GM19240 (cell line): ENCODE data around the gene CDYL2.
"Not testable (repeated sequence)": the region's sequence is repeated elsewhere in the genome, so short reads cannot be mapped to it uniquely, and the experiment has no call there.

ENCODE experiments used
- DNase-seq: peaks from one replicate; pipeline ENCODE4 v3.0.0; 2011; ENCODE audit warnings: low spot score; ENCODE audit not compliant: insufficient read length

CDYL2 gene

GRCh38 chr16:80809366-80809765 lies 5.0 kb upstream of the CDYL2 start:
- no peak for DNase-seq

GRCh38 chr16:80807906-80808305 lies 3.5 kb upstream of the CDYL2 start:
- DNase-seq = no peak

- no peak for DNase-seq
These were observed 2.5 kb upstream of the CDYL2 start for GRCh38 chr16:80806927-80807340.

- no peak for DNase-seq
These were observed 1.9 kb upstream of the CDYL2 start for GRCh38 chr16:80806289-80806688.

- DNase-seq = peak; percentile 15
These were observed 307 bp downstream of the CDYL2 start for GRCh38 chr16:80804056-80804525.

- peak; percentile 45 for DNase-seq
These were observed 901 bp downstream of the CDYL2 start for GRCh38 chr16:80803339-80804055.

- DNase-seq = no peak
These were observed 1.5 kb downstream of the CDYL2 start for GRCh38 chr16:80802902-80803301.

- no peak for DNase-seq
These were observed 2.3 kb downstream of the CDYL2 start for GRCh38 chr16:80802138-80802537.

- no peak for DNase-seq
These were observed 10.3 kb downstream of the CDYL2 start for GRCh38 chr16:80794071-80794470.

- DNase-seq = no peak
These were observed 12.4 kb downstream of the CDYL2 start for GRCh38 chr16:80792031-80792430.

GRCh38 chr16:80791411-80791810 lies 13.0 kb downstream of the CDYL2 start:
- no peak for DNase-seq

- no peak for DNase-seq
These were observed 13.6 kb downstream of the CDYL2 start for GRCh38 chr16:80790751-80791150.

GRCh38 chr16:80788027-80788426 lies 16.4 kb downstream of the CDYL2 start:
- no peak for DNase-seq

- DNase-seq = not testable (repeated sequence)
These were observed 17.8 kb downstream of the CDYL2 start for GRCh38 chr16:80786561-80786960.

GRCh38 chr16:80784951-80785350 lies 19.4 kb downstream of the CDYL2 start:
- no peak for DNase-seq

GRCh38 chr16:80778703-80779102 lies 25.7 kb downstream of the CDYL2 start:
- no peak for DNase-seq

- DNase-seq = no peak
These were observed 27.5 kb downstream of the CDYL2 start for GRCh38 chr16:80776856-80777255.

- DNase-seq = no peak
These were observed 28.9 kb downstream of the CDYL2 start for GRCh38 chr16:80775450-80775849.

GRCh38 chr16:80766798-80767197 lies 37.6 kb downstream of the CDYL2 start:
- no peak for DNase-seq

- no peak for DNase-seq
These were observed 44.8 kb downstream of the CDYL2 start for GRCh38 chr16:80759419-80760162.

GRCh38 chr16:80754476-80754875 lies 49.9 kb downstream of the CDYL2 start:
- DNase-seq = no peak

- no peak for DNase-seq
These were observed 51.9 kb downstream of the CDYL2 start for GRCh38 chr16:80752541-80752940.

GRCh38 chr16:80751167-80751566 lies 53.2 kb downstream of the CDYL2 start:
- DNase-seq = no peak
